GM15510 (cell line): ENCODE results near the gene RBMS2.

Source experiments
- POLR2A ChIP-seq: IDR thresholded peaks from 3 replicates; pipeline ENCODE4 v1.6.1; 2011; ENCODE audit warnings: borderline replicate concordance; ENCODE audit not compliant: insufficient read length; ENCODE audit errors: extremely low read depth

The RBMS2 gene

DNA sequence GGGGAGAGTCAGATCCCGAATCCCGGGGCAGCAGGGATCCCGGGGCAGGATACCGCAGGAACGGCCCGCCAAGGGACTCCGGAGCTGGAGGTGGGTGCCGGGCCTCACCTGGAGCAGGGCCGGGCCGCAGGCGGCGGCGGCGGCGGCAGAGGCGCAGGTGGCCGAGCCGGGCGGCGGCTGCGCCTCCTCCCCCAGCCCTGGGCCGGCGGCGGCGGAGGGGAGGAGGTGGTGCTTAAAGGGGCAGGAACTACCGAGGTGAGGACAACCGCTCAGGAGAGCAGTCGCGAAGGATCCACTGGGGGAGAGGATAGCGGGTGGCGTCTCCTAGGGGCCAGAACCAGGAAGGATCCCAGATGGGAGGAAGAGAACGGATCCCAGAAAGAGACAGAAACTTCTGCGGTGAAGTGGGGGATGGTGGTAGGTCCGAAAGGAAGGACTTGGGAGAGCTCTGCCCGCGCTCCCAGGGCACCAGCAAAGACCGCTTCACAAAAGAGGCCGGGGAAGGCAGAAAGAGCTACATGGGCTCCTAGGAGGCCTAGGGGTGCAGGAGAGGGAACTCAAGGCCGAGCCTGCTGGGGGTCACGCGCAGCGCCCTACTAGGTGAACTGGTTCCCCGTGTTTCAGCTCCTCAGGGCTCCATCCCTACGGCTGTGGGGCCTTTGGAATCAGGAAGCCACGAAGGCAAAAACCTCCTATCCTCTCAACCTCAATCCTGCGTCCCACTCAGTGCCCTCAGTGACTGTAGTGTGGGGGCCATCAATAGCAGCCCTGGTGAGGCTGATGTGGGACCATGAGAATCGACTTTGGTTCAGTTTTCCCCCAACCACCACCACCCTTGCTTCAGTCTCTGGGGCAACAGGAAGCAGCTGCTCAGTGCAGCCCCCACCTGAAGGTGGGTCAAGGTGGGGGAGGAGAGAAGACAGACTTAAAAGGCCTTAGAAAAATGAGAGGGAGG is 113.5 kb downstream of the RBMS2 start:
- TF ChIP-seq POLR2A: peak; percentile 36

DNA sequence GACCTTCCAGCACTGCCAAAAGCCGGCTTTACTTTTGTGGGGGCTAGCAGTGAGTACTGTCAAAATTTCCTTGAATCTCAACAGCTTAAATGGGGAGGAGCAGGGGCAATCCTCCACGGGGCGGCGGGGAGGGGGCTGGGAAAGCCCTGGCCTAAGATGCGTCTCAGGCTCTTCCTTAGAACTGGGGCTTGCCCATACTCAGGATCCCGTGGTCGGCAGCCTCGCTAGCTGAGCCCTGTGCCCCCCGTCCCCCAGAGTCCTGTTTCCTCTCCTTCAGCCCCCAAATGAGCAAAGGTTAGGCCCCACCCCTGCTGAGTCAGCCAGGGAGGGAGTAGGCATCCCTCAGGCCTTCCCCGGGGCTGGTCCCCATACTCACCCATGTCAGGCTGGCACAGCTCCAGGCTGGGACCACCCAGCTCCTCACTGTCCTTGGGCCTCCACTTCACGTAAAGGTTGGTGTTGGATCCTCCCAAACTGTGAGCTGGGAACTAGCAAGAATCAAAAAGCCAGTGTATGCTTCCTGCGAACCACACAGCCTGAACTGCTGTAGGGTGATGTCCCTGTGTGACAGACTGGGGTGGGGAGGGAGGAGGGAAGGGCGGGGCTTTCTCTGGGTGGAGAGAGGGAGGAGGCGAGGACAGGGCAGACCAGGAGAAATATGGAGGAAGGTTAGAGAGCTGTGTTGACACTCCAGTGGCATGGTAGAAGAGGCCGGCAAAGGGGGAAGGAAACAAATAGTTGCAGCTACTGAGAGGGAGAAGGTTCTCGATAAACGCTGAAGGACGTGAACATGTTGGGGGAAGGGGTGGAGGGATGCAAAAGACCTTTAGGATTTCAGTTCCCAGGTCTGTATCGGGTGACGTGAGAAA is 114.4 kb downstream of the RBMS2 start:
- peak; percentile 44 for TF ChIP-seq POLR2A

DNA sequence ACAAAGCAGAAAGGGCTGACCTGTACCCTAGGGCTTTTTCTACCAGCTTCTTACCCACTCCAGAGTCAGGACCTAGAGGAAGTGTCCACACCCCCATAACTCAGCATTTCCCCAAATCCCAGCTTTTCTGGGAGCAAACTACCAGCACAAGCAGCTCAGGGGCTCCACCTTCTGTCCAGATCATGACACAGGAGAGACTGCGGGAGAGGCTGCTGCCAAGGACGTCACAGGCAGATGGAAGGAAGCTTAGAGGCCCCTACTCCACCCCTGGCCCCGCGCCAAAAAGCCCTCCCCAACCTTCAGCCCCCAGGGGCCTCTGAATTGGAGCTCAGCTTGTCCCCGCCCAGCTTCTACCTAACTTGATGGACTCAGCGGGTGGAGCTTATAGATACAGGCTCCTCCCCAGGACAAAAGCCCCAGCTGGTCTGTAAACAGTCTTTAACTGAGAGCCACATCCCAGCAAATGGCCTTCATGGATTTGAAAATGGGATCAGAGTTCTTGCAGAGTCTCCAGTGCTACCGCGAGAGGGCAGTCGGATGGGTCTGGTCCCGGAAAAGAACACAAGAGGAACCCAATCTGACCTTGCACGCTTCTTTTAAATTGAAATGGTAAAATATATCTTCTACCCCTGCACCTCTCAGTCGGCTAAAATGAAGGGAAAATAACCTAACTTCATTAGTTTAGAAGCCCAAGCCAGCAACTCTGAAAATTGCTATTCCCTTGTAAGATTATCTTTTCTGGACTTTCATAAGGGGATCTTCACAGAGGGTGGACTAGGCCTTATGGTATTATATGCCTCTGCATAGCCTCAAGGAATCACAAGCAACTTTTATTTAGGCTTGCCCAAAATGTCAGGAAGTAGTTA is 115.3 kb downstream of the RBMS2 start:
- peak; percentile 44 for TF ChIP-seq POLR2A

DNA sequence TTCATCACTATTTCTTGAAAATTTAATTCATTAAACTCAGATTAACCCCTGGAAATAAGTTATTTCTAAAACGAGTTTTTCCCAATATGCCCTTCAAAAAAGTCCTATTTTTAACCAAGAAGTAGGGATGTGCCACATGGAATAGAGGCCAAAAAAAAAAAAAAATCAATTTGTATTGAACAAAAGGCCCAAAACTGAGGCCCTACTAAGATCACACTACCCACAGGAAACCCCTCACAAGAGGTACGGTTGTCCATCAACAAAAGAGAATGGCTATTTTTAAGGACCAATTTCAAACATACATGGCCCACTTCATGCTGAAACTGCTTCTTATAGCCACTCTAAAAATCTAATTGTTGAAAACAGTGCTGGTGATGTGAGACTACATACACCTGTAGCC is 116.0 kb downstream of the RBMS2 start:
- TF ChIP-seq POLR2A: no peak

DNA sequence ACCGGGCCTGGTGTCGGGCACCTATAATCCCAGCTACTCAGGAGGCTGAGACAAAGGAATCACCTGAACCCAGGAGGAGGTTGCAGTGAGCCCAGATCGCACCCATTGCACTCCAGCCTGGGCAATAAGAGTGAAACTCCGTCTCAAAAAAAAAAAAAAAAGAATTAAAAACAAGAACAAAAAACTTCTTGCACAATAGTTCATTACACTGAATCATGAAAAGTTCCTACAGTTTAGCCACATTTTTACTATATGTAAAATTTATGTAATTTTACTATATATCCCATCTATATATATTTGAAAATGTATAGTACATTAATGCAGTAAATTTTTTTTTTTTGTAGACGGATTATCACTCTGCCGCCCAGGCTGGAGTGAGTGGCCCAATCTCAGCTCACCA is 119.6 kb downstream of the RBMS2 start:
- TF ChIP-seq POLR2A: no peak

DNA sequence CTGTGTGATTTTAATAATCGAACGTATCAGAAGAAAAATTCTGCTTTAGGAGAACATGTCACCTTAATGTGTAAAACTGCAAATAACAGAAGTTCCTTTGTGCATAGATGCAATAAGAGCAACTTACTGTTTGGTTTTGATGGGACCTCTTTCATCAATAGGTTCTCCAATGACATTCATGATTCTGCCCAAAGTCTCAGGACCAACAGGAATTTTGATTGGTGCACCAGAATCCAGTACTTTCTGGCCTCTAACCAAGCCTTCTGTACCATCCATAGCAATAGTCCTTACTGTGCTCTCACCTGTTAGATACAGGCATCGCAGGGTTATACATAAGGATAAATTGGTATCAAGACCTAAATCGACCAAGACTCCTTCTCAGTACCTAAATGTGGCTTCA is 123.0 kb downstream of the RBMS2 start:
- no peak for TF ChIP-seq POLR2A

DNA sequence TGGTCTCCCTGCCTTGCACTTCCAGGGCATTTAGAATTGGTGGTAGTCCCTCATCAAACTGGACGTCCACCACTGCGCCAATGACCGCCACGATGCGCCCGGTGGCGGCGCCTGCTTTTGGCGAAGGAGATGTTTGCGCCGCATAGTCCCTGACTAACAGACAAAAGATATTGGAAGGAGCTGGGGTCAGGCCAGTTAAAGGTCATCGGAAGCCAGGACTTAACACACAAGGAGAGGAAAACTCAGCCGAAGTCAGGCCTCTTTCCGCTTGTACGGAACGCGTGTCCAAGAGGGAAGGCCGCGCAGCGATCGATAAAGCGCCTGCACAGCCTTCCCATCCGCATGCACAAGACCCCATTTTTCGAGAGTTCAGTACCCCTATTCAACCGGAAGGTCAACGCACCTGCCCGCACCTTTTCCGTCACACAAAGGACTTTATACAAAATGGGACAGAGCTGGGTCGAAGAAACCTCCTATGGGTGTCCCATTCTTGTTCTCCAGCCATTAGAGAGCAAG is 123.6 kb downstream of the RBMS2 start:
- TF ChIP-seq POLR2A: no peak
